PC-9 (cell line): ENCODE results near the gene TFE3. TPM values are rescaled to one million over a fixed set of nuclear protein-coding genes. Genes with fewer than 3 reads are reported as not detected.

Experiments used
- BruUV-seq: library from RNA; stranded (reverse); fragments of 400-500 nt; replicated peaks from 2 replicates; lab custom pipeline; 2021; lab: Mats Ljungman, UMichigan
- CTCF ChIA-PET: fragments of 300-600 bp; sonication (Branson Sonifier 250); formaldehyde crosslinking; loops from one replicate; lab custom pipeline; 2022; ENCODE audit warnings: antibody characterized with exemption; lab: Charles Lee
- POLR2A ChIA-PET: fragments of 300-600 bp; sonication (Branson Sonifier 250); formaldehyde crosslinking; loops from one replicate; lab custom pipeline; 2022; ENCODE audit warnings: antibody characterized with exemption; ENCODE audit not compliant: unreplicated experiment; lab: Charles Lee
- DNase-seq, 2 experiments: peaks; one replicate each; pipeline versions ENCODE4 v3.0.0 to v3.0.0-alpha.2; 2015 to 2022; ENCODE audit warnings: mixed read lengths in 1 of 2
- H2AFZ ChIP-seq: fragments of 200-600 bp; sonication (generic); 2 replicates; pipeline ENCODE4 v1.8.1; 2017; ENCODE audit warnings: antibody characterized with exemption
- H3F3A ChIP-seq: fragments of 200-600 bp; sonication (generic); 2 replicates; pipeline ENCODE4 v1.8.1; 2017; ENCODE audit warnings: antibody characterized with exemption, mild to moderate bottlenecking, low read depth; ENCODE audit not compliant: insufficient read depth
- H3K27ac ChIP-seq: fragments of 200-600 bp; sonication (generic); 2 replicates; pipeline ENCODE4 v1.6.1; 2016; ENCODE audit warnings: mixed run types
- H3K27me3 ChIP-seq: fragments of 200-600 bp; sonication (generic); 2 replicates; pipeline ENCODE4 v1.6.1; 2016; ENCODE audit warnings: low read depth, mixed run types; ENCODE audit not compliant: insufficient read depth
- H3K36me3 ChIP-seq: fragments of 200-600 bp; sonication (generic); 2 replicates; pipeline ENCODE4 v1.6.1; 2016; ENCODE audit warnings: low read depth, mixed run types
- H3K4me1 ChIP-seq: fragments of 200-600 bp; sonication (generic); replicated peaks from 2 replicates; pipeline ENCODE4 v1.6.1; 2016; ENCODE audit warnings: mixed run types; ENCODE audit not compliant: insufficient read depth
- H3K4me2 ChIP-seq: fragments of 200-600 bp; sonication (generic); 2 replicates; pipeline ENCODE4 v1.6.1; 2017; ENCODE audit warnings: mixed run types
- H3K4me3 ChIP-seq: fragments of 200-600 bp; sonication (generic); 2 replicates; pipeline ENCODE4 v1.6.1; 2016; ENCODE audit warnings: mixed run types
- H3K79me2 ChIP-seq: fragments of 200-600 bp; sonication (generic); 2 replicates; pipeline ENCODE4 v1.6.1; 2017; ENCODE audit warnings: low read depth, mixed run types
- H3K9me2 ChIP-seq: fragments of 200-600 bp; sonication (generic); 2 replicates; pipeline ENCODE4 v1.8.1; 2017; ENCODE audit warnings: mild to moderate bottlenecking; ENCODE audit not compliant: insufficient read depth
- H3K9me3 ChIP-seq: fragments of 200-600 bp; sonication (generic); 2 replicates; pipeline ENCODE4 v1.8.1; 2016; ENCODE audit warnings: low read depth; ENCODE audit not compliant: insufficient read depth
- H4K20me1 ChIP-seq: fragments of 200-600 bp; sonication (generic); 2 replicates; pipeline ENCODE4 v1.8.1; 2017; ENCODE audit not compliant: insufficient read depth
- EZH2 ChIP-seq: fragments of 200-600 bp; sonication (generic); IDR thresholded peaks from 2 replicates; pipeline ENCODE4 v1.8.0; 2017; ENCODE audit warnings: antibody characterized with exemption, low read depth
- intact Hi-C: fragments of 100-400 bp; cut with micrococcal nuclease; formaldehyde crosslinking; loops from one replicate; pipeline ENCODE4 v1.10.0; 2022; ENCODE audit not compliant: unreplicated experiment
- total RNA-seq: library from RNA; stranded (reverse); gene quantifications from 2 replicates; pipeline ENCODE4 v1.2.3, GENCODE V29; 2021
- TF ChIP-seq, protein P1 (sequence below): fragments of 200-600 bp; sonication (generic); conservative IDR thresholded peaks from 2 replicates; pipeline ENCODE4 v1.6.1; 2017; ENCODE audit warnings: mixed run types, antibody characterized with exemption, mild to moderate bottlenecking, moderate library complexity

The TFE3 gene
- total RNA-seq, 1 experiment from 2014 or later, result 33.7 TPM

DNA sequence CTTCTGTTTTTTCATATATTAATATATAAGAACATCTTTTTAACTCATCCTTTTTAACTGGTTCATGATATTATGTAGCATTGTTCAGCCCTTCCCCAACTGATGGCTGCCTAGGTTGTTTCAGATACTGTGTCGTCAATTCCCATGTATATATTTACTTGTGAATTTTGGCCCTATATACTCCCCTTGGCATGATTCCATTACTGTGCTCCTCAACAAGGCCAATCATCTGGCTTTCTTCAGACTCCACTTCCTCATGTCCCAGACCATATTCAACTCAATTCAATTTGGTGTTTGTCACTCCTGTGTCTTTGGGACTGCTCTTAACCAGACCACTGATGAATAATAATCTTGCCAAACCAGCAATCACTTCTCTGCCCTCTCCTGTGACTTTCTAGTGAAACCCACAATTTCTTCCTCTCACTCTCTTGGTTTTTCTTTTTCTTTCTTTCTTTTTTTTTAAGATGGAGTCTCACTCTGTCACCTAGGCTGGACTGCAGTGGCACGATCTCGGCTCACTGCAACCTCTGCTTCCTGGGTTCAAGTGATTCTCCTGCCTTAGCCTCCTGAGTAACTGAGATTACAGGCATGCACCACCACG is 39.2 kb upstream of the TFE3 start:
- Histone ChIP-seq H3K9me3 (no peaks in the 10 kb centered on the region), H3K4me3 (no peak overlapping the region), H3K4me2 (no peak overlapping the region), H4K20me1 (no peaks in the 10 kb centered on the region), H3K27ac (no peak overlapping the region), H2AFZ (no peak overlapping the region), H3K79me2 (no peaks in the 10 kb centered on the region), H3K27me3 (no peaks in the 10 kb centered on the region), H3F3A (no peaks in the 10 kb centered on the region), H3K36me3 (no peaks in the 10 kb centered on the region), H3K4me1 (no peaks in the 10 kb centered on the region), H3K9me2 (no peaks in the 10 kb centered on the region)
- no TSS peak for BruUV-seq
- ChIA-PET CTCF (no interaction called here), POLR2A (no interaction called here)
- intact Hi-C loops, result no loop called here
- no peak for TF ChIP-seq EZH2
- TF ChIP-seq, protein P1, sequence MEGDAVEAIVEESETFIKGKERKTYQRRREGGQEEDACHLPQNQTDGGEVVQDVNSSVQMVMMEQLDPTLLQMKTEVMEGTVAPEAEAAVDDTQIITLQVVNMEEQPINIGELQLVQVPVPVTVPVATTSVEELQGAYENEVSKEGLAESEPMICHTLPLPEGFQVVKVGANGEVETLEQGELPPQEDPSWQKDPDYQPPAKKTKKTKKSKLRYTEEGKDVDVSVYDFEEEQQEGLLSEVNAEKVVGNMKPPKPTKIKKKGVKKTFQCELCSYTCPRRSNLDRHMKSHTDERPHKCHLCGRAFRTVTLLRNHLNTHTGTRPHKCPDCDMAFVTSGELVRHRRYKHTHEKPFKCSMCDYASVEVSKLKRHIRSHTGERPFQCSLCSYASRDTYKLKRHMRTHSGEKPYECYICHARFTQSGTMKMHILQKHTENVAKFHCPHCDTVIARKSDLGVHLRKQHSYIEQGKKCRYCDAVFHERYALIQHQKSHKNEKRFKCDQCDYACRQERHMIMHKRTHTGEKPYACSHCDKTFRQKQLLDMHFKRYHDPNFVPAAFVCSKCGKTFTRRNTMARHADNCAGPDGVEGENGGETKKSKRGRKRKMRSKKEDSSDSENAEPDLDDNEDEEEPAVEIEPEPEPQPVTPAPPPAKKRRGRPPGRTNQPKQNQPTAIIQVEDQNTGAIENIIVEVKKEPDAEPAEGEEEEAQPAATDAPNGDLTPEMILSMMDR, result no peak
- no peak for DNase-seq

DNA sequence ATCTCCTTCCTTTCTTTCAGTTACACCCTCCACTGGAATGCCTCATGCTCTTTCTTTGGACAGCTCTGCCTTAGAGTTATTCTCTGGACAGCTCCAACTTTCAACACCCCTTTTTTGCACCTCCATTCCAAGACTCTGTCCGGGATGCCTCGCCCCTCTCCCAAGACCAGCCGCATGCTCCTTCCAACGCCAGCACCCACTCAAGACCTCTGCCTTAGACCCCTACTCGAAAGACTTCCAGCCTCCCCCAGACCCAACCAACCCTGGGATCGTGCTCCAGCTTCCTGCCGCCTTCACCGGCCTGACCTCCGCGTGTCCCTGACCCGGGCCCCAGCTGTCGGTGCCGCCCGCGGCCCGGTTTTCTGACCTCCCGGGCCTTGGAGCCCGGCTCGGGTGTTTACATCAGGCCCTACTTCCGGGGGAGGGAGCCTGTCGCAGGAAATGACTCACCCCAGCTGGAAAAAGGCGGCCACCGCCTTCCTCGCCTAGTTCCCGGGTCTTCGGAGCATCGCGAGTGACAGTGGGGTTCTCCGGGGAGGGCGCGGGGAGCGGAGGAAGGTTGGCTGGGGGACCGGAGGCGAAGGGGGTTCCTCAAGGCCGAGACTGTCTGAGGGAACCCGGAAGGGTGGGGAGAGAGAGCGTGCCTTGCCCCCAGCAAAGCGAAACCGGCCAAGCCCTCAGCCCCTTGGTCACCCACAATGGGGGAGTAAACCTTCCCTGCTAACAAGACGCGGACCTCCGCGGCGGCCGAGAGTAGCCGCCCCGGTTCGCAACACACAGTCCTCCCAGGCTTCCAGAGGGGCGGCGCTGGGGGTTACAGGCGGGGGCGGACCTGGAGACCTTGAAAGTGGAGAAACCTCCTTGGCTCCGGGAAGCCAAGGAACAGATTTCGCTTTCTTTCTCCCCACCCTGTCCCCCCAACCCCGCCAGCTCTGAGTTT is 36.6 kb upstream of the TFE3 start, which contains the start of gene WDR45:
TSS of gene WDR45 (minus strand) at position 399 of the 940 bp plus-strand sequence. CDS start 1,792 bp downstream, outside the sequence.
- Histone ChIP-seq H3F3A (no peaks in the 10 kb centered on the region), H2AFZ (peak within 1 kb of the TSS; percentile 75; the same call in 1 of the 2 replicates), H3K9me2 (no peaks in the 10 kb centered on the region), H3K27ac (peak within 1 kb of the TSS; percentile 47), H4K20me1 (no peaks in the 10 kb centered on the region), H3K27me3 (no peaks in the 10 kb centered on the region), H3K4me1 (no peaks in the 10 kb centered on the region), H3K36me3 (no peaks in the 10 kb centered on the region), H3K4me2 (peak within 1 kb of the TSS; percentile 69), H3K9me3 (no peaks in the 10 kb centered on the region), H3K79me2 (no peaks in the 10 kb centered on the region), H3K4me3 (peak within 1 kb of the TSS; percentile 62; the same call in 1 of the 2 replicates)
- TF ChIP-seq EZH2, result no peak
- TF ChIP-seq, protein P1, result no peak
- CTCF ChIA-PET, result interaction anchor here (0.7 kb wide), 1 partner anchor 106 kb away, joined by 3 read pairs; no protein-coding TSS in a partner anchor
- intact Hi-C loops, result no loop called here
- POLR2A ChIA-PET, result no interaction called here
- DNase-seq, result peak; percentile 36 to 45
- BruUV-seq, result TSS peak; percentile 73

DNA sequence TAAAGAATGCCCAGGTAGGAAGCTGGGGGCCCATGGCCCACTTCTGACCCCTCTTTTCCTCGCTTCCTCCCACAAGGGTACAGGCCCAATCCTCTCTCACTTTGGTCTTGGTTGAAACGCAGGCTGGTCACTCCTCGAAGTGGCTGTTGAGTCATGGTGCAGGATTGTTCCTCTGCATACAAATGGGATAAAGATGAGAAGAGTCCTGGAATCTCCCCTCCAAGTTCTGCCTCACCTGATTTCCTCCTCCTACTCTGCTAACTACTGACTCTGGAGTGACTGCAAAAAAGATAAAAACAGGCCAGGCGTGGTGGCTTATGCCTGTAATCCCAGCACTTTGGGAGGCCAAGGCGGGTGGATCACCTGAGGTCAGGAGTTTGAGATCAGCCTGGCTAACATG is 34.8 kb upstream of the TFE3 start:
- H3K9me2 ChIP-seq, result no peaks in the 10 kb centered on the region
- no peaks in the 10 kb centered on the region for H3K36me3 ChIP-seq
- H3K4me3 ChIP-seq, result no peak overlapping the region
- H2AFZ ChIP-seq, result no peak overlapping the region
- H3K9me3 ChIP-seq, result no peaks in the 10 kb centered on the region
- no peaks in the 10 kb centered on the region for H3K4me1 ChIP-seq
- ChIA-PET CTCF (no interaction called here), POLR2A (no interaction called here)
- no peak overlapping the region for H3K4me2 ChIP-seq
- no peaks in the 10 kb centered on the region for H3K79me2 ChIP-seq
- no peaks in the 10 kb centered on the region for H3F3A ChIP-seq
- no peaks in the 10 kb centered on the region for H3K27me3 ChIP-seq
- TF ChIP-seq, protein P1, result no peak
- no peak for TF ChIP-seq EZH2
- no peak overlapping the region for H3K27ac ChIP-seq
- intact Hi-C loops, result no loop called here
- no peak for DNase-seq
- no peaks in the 10 kb centered on the region for H4K20me1 ChIP-seq
- no TSS peak for BruUV-seq
